ENCODE measurements around the gene FTCDNL1. TPM values are rescaled to one million over a fixed set of nuclear protein-coding genes. Genes with fewer than 3 reads are reported as not detected.

The FTCDNL1 gene
- total and polyA plus RNA-seq, 2 of the 13 experiments (the other 11 are each of a cell fraction or from before 2014, with no cell fraction given) = 0.98 to 1.4 TPM

- TF ChIP-seq REST (IDR thresholded peaks at IDR 0.05; ENCODE audit: borderline replicate concordance in 1 of 2, low read depth in 1 of 2, low read length in 2 of 2) (no peak), MATR3 (CRISPR knock-in tag; IDR thresholded peaks at IDR 0.05) (no peak), PHF20 (CRISPR knock-in tag; IDR thresholded peaks at IDR 0.05) (peak; percentile 39; the same call in 1 of the 2 replicates), ZNF318 (CRISPR knock-in tag; IDR thresholded peaks at IDR 0.05) (no peak), ZNF816 (CRISPR knock-in tag; IDR thresholded peaks at IDR 0.05; ENCODE audit: borderline replicate concordance) (0 out of 2 replicates have a peak, but pooled peaks have one; percentile 21), ZNF24 (IDR thresholded peaks at IDR 0.05) (no peak), FOXC1 (CRISPR knock-in tag; IDR thresholded peaks at IDR 0.05; ENCODE audit: borderline replicate concordance) (peak; percentile 71), SNAI1 (CRISPR knock-in tag; IDR thresholded peaks at IDR 0.05; ENCODE audit: borderline replicate concordance) (no peak), ZSCAN22 (CRISPR knock-in tag; IDR thresholded peaks at IDR 0.05) (no peak), CREM (IDR thresholded peaks at IDR 0.05) (no peak), CREM (CRISPR knock-in tag; IDR thresholded peaks at IDR 0.05) (no peak), CEBPZ (IDR thresholded peaks at IDR 0.05; ENCODE audit: low read length) (no peak), MEIS2 (CRISPR knock-in tag; IDR thresholded peaks at IDR 0.05) (peak; percentile 81; the same call in 1 of the 2 replicates)
These were observed at the start of gene FTCDNL1 (continued) for GRCh38 chr2:199850718-199851500.
